HS-27A (cell line): ENCODE results near the gene HDDC3.
"Not testable (repeated sequence)": the region's sequence is repeated elsewhere in the genome, so short reads cannot be mapped to it uniquely, and the experiment has no call there.

Experiments used
- DNase-seq: peaks from one replicate; pipeline ENCODE4 v3.0.0-alpha.2; 2012; ENCODE audit warnings: low read depth, missing footprints

The HDDC3 gene

DNA sequence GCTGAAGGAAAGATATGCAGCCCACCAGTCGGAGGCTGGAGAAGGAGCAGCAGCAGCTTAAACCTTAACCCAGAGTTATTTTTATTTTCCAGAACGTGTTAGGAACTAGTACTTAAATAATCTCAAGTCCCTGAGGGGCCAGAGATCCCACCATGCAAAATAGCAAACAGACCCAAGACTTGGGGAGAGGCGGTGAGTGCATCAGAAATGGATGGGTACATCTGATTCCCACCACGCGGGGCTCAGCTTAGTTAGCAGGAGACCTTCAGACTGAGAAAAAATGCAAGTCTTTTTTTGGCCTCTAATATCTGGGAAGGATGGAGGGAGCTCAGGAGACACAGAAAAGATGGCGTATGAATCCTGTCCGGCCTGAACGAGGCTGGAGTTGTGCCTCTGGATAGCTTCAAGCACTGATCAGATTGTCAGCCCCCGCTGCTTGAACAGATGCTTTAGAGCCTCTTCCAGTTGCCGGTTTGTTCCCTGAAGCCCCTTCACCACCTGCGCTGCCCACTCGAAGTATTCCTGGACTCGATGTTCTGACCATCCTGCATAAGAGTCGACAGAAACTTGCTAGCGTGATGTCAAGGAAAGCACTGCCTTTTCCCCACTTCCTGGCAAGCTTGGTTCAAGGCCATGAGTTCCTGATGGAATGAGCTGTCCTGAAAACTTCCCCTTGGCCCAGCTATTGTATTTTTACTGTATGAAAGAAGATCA lies 1.3 kb downstream of the HDDC3 start:
- no peak for DNase-seq

DNA sequence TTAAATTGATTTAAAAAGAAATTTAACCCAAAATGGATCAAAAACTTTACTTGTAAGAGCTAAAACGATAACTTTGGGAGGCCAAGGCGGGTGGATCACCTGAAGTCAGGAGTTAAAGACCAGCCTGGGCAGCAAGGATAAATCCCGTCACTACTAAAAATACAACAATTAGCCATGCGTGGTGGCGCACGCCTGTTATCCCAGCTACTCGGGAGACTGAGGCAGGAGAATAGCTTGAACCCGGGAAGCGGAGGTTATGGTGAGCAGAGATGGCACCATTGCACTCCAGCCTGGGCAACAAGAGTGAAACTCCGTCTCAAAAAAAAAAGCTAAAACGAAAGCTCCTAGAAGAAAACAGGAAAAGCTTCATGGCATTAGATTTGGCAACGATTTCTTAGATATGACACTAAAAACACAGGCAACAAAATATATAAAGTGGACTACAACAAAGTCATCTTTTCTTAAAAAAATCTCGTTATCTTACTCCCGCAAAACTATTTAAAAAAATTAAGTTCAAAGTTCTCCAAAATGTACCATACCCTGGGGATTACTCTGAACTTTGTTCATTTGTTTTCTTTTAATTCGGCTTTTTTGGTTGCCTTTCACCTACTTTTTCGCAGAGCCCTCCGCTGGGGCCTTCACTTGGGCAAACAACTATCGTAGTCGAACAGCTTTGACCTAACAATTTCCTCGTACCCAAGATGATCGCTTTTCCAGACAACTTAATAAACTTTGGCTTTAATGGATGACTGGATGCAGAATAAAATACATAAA lies 2.9 kb downstream of the HDDC3 start:
- DNase-seq, result no peak

DNA sequence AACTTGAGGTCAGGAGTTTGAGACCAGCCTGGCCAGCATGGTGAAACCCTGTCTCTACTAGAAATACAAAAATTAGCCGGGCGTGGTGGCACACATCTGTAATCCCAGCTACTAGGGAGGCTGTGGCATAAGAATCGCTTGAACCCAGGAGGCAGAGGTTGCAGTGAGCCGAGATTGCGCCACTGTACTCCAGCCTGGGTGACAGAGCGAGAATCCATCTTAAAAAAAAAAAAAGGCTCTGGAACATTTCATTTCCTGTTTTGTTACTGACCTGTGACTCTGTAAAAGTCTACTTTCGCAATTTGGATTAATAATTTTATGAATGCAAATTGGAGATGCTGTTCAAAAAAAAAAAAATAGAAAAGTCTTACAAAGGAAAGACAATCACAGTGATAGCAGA lies 4.2 kb downstream of the HDDC3 start:
- not testable (repeated sequence) for DNase-seq

DNA sequence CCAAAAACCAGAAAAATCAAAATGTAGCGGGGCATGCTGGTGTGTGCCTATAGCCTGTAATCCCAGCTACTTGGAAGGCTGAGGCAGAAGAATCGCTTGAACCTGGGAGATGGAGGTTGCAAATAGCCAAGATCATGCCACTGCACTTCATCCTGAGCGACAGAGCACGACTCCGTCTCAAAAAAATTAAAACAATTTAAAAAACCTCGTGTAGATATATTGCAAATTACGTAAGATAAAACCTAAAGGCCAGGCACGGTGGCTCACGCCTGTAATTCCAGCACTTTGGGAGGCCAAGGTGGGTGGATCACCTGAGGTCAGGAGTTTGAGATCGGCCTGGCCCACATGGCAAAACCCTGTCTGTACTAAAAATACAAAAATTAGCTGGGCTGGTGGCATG lies 5.6 kb downstream of the HDDC3 start:
- not testable (repeated sequence) for DNase-seq

DNA sequence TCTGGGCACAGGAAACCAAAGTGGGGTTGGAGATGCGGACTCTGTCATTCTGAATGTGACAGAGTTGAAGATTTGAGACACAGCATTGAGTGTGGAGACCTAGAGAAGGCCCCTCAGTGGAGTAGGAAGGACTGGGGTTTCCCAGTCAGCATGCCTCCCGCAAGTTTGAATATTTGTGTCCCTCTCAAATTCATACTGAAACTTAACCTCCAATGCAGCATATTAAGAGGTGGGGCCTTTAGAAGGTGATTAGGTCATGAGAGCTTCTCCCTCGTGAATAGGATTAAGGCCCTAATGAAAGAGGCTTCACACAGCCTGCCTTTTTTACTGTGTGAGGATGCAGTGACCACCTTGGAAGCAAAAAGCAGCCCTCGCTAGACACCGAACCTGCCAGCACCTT lies 8.0 kb downstream of the HDDC3 start:
- DNase-seq, result no peak

DNA sequence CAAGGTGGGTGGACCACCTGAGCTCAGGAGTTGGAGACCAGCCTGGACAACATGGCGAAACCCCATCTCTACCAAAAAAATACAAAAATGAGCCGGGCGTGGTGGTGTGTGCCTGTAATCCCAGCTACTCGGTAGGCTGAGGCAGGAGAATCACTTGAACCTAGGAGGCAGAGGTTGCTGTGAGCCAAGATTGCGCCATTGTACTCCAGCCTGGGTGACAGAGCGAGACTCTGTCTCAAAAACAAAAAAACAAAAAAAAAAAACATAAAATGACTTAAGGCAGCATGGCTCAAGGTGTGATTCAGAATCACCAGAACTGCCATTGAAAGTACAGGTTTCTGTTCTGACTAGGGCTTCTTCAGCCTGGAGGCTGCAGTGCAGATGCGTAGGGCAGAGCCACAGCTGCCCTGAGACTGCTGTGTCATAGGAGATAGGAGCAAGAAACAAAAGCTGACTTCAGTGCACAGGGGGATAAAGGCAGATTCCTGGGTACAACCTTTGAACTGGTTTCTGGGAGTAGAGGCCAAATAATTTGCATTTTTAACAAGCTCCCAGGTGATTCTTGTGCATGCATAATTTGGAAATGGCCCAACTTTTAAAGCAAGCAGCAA lies 9.5 kb downstream of the HDDC3 start:
- not testable (repeated sequence) for DNase-seq

DNA sequence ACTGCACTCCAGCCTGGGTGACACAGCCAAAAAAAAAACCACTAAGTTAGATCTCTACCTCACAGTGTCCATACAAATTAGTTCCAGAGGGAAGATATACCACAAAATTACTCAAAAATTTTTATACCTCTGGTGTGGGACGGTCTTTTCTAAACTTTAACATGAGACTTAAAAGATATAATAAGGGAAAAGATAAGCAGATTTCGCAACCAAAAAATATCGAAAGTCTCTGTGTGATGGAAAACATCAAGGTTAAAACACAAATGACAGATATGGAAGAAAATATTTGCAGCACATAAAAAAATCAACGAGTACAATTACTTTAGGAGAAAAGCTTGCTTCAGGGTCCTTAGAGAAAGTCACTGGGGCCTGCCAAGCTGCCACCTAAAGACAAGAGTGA lies 10.5 kb downstream of the HDDC3 start:
- no peak for DNase-seq

DNA sequence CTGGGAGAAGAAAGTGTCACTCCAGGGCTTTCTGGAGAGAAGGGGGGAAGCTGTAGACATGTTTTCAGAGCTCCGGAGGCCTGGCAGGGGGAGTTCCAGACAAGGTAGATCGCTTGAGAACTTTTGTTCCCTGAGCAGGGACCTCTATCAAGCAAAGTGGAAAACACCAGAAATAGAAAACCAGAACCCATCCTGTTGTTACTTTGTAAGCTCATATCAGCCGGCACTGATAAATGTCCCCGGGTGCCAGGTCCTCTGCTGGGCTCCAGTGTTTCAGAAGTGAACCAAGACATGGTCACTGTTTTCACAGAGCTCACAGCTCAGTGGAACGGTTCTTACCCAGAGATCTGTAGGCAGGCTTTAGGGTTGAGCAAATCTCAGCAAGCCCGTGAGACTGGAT lies 13.5 kb downstream of the HDDC3 start:
- DNase-seq, result no peak

DNA sequence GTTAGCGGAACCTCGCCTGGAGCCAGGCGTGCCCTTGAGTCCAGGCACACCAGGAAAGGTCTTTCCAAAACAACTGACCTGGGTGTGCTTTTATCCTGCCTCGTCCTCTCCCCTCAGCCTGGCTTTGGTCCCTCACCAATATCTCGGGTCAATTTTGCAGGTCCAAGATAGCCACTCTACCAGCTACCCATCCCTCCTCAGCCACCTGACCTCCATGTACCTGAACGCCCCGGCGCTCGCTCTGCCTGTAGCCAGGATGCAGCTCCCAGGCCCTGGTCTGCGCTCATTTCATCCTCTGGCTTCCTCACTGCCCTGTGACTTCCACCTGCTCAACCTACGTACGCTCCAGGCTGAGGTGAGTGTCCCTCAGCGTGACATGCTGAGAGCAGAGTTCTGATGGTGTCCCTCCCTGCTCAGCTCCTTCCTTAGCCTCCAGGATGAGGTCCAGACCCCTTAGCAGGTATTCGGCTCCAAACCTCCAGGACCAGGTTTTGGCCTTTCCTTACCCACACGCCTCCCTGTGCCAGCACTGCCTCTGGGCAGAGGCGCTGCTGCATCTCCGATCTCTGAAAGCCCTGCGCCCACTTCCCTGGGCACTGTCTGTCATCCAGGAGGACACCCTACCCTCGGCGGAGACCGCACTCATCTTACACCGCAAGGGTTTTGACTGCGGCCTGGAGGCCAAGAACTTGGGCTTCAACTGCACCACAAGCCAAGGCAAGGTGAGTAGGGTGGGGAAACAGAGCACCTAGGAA lies 14.1 kb downstream of the HDDC3 start:
- no peak for DNase-seq

DNA sequence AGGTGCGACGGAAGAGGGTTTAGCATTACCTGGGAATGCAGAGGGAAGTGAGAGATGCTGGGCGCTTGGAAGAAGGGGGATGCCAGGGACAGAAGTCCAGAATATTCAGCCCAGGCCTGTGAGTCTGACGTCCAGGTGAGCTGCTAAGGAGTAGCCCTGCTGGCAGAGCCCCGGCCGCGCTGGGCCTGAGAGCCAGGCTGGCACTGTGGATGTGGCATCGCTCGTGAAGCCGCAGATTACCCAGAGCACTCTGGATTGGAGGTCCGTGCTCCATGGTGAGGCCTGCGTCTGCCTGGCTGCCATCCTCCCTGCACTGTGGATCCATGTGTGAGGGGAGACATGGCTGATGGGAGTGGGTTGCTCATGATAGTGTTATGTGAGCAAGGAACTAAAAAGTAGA lies 14.8 kb downstream of the HDDC3 start:
- DNase-seq, result no peak

DNA sequence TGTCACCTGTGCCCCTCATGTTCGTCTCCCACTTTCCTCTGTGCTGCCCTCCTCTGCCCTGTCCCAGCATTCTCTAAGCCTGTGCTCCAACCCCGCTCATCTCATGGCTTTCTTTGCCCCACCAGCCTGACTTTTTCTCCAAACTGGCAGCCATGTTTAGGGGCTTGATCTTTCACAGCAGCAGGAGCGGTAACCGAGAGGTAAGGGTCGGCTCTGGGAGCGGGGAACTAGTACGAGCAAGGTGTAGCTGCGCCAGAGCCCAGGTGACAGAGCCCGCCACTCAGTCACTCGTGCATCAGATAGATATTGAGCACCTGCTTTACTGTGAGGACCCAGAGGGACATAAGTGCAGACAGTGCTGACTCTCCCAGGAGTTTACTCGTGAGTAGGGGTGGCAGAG lies 15.9 kb downstream of the HDDC3 start:
- DNase-seq, result no peak

DNA sequence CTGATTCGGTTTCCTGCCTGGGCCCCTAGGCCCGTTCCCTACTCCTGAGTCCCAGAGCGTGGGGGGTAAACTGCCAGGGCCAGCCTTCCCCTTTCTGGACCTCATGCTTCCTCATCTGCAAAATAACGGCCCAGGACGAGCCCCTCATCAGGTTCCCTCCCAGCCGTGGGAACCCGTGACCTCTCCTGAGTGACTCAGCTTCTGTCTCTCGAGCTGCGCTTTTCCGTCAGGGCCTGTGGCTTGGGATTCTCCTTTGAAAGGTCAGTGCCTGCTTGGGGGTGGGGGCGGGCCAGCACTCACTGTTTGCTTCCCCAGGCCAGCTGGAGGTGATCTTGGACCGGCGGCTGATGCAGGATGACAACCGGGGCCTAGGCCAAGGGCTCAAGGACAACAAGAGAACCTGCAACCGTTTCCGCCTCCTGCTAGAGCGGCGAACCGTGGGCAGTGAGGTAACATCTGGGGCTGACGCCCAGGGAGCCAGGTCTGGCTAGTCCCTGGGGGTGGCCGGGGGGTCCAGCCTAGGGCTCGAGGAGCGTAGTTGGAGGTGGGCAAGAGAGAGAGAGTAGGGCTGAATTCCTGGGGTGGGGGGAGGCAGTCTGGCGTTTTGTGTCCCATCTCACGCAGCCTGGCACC lies 16.4 kb downstream of the HDDC3 start:
- DNase-seq, result no peak

DNA sequence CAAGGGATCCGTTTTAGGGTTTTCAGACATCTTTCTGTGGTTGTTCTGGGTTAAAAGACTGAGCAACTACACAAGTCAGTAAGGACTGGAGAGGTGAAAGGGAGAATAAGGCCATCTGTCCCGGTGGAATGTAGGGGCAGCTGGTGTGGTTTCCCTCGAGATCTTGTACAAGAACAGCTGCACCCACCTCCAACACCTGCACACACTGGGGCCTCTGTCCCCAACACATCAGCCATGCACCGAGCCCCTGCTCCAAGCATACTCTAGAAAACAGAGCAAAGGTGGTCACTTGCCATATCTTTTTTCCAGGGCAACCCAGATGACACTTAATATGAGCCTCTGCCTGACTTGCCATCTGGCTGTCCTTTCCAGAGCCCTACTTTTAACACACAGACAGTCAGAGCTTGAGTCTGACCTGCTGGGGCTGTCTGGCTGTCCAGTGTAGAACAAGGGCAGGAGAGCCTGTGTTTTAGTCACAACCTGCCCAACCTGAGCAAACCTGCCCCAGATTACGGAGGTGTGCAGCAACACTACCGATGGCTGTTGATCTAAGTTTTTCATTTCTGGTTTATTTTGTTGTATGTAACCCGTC lies 17.0 kb downstream of the HDDC3 start:
- no peak for DNase-seq

DNA sequence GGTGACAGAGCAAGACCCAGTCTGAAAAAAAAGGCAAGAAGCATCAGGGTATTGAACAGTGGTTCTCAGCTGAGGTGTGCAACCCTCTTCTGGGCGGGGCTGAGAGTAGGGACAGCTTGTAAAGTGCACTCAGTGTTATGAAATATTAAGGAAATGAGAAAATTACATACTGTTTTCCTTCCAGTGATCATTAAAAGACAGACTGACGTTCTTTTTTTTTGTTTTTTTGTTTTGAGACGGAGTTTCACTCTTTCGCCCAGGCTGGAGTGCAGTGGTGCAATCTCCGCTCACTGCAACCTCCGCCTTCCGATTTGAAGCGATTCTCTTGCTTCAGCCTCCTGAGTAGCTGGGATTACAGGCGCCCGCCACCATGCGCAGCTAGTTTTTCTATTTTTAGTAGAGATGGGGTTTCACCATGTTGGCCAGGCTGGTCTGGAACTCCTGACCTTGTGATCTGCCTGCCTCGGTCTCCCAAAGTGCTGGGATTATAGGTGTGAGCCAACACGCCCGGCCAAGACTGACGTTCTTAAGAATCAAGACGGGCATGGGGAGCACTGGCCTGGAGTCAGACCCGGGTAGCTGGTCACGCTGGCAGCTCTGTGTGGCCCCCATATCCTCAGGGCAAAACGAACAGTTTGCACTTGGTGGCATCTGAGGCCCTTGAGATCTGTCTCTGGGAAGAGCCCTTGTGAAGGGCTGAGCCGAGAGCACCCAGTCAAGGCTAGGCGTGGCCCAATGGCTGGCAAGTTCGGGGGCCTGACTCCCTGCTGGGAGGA lies 17.9 kb downstream of the HDDC3 start:
- DNase-seq, result no peak

DNA sequence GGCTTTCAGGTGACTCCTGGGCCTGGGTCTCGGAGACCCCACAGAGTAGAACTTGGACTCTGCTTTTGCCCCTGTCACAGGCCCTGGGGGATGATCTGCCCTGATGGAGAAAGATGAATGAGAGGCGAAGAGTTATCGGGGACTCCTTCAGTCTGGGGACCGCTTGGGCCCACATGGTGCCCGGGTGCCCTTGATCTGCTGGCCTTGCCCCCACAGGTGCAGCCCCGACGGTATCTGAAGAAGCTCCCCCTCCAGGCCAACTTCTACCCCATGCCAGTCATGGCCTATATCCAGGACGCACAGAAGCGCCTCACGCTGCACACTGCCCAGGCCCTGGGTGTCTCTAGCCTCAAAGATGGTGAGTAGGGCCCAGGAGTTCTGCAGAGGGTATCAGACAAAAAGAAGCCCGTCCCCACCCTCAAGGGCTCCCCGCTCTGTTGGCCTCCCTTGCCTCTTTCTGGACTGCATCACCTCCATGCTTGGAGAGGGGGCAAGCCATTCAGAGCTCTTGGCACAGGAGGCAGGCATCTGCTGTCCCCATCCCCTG lies 18.9 kb downstream of the HDDC3 start:
- DNase-seq, result no peak

DNA sequence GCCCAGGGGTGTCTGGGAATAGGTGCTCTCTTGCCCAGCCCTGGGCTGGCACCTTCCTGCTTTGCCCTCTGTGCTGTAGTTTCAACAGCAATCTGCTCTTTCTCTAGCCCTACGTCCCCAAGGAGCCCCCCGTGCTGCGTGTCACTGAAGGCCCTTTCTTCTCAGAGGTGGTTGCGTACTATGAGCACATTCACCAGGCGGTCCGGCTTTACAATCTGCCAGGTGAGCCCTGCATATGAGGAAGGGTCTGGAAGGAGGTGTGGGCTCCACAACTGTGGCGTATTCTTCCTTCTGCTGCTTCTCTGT lies 19.6 kb downstream of the HDDC3 start:
- no peak for DNase-seq

DNA sequence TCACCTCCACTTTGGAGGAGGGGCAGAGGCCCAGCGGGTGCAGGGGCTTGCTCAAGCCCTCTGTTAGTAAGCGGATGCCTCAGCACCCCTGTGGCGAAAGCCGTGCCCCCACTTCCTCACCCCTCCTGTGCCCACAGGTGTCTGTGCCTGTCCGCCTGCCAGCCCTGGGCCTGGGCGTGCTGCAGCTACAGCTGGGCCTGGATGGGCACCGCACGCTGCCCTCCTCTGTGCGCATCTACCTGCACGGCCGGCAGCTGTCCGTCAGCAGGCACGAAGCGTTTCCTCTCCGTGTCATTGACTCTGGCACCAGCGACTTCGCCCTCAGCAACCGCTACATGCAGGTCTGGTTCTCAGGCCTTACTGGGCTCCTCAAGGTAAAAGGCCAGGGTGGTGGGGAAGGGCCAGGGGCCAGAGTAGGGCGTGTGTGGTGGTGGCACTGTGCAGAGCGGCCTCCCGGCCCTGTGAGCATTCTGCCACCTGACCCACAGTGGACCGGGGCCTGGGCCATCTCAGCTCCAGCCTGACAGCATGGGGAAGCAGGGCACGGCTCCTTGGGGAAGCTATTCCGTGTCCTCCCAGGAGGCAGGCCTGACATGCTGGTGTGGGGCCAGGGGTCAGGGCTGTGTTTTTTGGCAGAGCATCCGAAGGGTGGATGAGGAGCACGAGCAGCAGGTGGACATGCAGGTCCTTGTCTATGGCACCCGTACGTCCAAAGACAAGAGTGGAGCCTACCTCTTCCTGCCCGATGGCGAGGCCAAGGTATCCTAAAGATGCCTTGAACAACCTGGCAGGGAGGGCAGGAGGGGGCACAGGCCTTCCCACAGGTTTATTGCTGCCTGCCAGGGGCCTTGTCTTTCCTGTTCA lies 20.2 kb downstream of the HDDC3 start:
- DNase-seq, result no peak

DNA sequence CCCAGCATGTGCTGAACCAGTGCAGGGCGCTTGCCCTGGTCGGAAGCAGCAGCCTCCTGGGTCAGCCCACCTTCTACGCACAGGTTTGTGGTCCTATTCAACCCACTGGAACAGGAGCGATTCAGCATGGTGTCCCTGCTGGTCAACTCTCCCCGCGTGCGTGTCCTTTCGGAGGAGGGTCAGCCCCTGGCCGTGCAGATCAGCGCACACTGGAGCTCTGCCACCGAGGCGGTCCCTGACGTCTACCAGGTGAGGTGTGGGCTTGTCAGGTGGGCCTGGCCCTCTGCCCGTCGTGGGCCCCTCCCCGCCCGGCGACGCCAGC lies 21.1 kb downstream of the HDDC3 start:
- DNase-seq, result no peak

DNA sequence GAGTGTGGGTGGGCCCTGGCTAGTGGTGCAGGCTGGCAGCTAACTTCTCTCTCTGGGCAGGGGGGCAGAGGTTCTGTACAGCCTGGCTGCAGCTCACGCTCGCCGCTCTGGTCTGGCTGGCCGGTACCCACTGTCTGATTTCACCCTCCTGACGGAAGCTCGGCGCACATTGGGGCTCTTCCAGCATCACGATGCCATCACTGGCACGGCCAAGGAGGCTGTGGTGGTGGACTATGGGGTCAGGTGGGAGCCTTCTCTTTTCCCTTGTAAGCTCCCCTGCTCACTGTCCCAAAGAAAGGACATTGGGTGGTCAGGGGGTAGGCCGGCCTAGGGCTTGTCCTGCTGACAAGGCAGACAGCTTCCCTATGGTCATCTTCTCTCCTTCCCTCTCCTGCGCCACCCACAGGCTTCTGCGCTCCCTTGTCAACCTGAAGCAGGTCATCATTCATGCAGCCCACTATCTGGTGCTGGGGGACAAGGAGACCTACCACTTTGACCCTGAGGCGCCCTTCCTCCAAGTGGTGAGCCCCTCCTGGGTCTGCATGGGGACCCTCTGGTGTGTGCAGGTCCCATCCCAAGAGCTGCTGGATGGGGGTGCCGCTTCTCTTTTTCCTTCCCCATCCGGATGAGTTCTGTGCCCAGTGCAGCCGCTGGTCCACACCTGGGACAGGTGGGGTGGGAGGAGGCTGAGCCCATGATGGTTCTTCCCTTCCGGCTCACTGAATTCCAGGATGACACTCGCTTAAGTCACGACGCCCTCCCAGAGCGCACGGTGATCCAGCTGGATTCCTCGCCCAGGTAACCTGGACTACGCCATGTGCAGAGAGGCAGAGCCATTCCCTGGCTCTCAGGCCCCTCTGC lies 21.7 kb downstream of the HDDC3 start:
- DNase-seq, result no peak
